NB4 (cell line): ENCODE data around the gene DCX.

Source experiments
- DNase-seq: peaks from one replicate; pipeline ENCODE4 v3.0.0; 2010; ENCODE audit warnings: low read depth
- H3K4me3 ChIP-seq: one replicate; pipeline ENCODE4 v1.5.1; 2011; ENCODE audit warnings: mild to moderate bottlenecking, low read depth, low read length, moderate library complexity
- CTCF ChIP-seq: IDR thresholded peaks from one replicate; pipeline ENCODE4 v1.5.1; 2012; ENCODE audit warnings: low read depth, low read length
- MYC ChIP-seq: IDR thresholded peaks from 2 replicates; pipeline ENCODE4 v1.6.1; 2011; ENCODE audit warnings: low read depth, low read length
- POLR2A ChIP-seq: IDR thresholded peaks from 2 replicates; pipeline ENCODE4 v1.6.1; 2011; ENCODE audit warnings: mild to moderate bottlenecking; ENCODE audit not compliant: insufficient read length; ENCODE audit errors: extremely low read depth
- TF ChIP-seq, protein P1 (sequence below): IDR thresholded peaks from 2 replicates; pipeline ENCODE4 v1.6.1; 2011; ENCODE audit warnings: low read depth, low read length

DCX gene

DNA sequence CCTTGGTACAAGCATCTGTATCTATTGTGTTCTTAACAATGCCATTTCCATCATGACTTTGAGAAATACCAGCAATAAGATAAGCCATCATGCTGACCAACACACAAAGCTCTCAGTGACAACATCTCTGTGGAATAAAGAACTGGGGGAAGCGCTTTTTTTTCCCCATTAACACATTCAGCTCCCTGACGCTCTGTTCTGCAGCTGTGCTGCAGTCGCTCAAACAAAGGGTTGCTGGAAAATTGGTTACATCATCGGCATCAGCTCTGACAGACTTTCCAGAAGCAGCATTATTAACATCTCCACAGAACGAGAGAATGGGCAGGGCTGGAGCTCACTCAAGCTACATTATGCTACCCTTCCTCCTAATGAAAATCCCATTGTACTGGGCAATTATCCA is 39.9 kb downstream of the DCX start:
- no peak for DNase-seq
- no peak overlapping the region for H3K4me3 ChIP-seq
- TF ChIP-seq, protein P1, sequence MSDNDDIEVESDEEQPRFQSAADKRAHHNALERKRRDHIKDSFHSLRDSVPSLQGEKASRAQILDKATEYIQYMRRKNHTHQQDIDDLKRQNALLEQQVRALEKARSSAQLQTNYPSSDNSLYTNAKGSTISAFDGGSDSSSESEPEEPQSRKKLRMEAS, result no peak
- TF ChIP-seq MYC (no peak), CTCF (no peak), POLR2A (no peak)

- DNase-seq, result no peak
- no peak overlapping the region for H3K4me3 ChIP-seq
- TF ChIP-seq CTCF, result no peak
- no peak for TF ChIP-seq MYC
- no peak for TF ChIP-seq POLR2A
- TF ChIP-seq, protein P1, result no peak
Observed at GRCh38 chrX:111365770-111366325, 46.1 kb downstream of the DCX start.

- H3K4me3 ChIP-seq, result no peak overlapping the region
- no peak for DNase-seq
- no peak for TF ChIP-seq CTCF
- TF ChIP-seq, protein P1, result no peak
- TF ChIP-seq MYC, result no peak
- no peak for TF ChIP-seq POLR2A
Observed at GRCh38 chrX:111363741-111364140, 48.3 kb downstream of the DCX start.

- no peak overlapping the region for H3K4me3 ChIP-seq
- TF ChIP-seq, protein P1, result no peak
- TF ChIP-seq POLR2A, result no peak
- TF ChIP-seq CTCF, result no peak
- no peak for TF ChIP-seq MYC
- no peak for DNase-seq
Observed at GRCh38 chrX:111361751-111362150, 50.2 kb downstream of the DCX start.

DNA sequence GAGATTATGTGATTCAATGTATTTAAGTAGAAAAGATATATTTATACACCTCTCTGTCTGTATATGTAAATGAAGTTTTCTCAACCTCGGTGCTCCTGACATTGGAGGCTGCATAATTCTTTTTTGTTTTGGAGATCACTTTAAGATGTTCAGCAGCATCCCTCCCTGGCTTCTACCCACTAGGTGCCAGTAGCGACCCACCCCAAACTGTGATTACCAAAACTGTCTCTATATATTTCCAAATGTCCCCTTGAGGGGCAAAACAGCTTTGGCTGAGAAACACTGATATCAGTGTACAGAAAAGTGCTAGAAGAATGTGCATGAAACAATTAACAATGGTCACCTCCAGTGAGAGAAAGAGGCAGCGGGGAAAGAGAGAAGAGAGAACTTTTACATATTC is 51.2 kb downstream of the DCX start:
- no peak overlapping the region for H3K4me3 ChIP-seq
- TF ChIP-seq POLR2A, result no peak
- TF ChIP-seq CTCF, result no peak
- no peak for TF ChIP-seq MYC
- DNase-seq, result no peak

DNA sequence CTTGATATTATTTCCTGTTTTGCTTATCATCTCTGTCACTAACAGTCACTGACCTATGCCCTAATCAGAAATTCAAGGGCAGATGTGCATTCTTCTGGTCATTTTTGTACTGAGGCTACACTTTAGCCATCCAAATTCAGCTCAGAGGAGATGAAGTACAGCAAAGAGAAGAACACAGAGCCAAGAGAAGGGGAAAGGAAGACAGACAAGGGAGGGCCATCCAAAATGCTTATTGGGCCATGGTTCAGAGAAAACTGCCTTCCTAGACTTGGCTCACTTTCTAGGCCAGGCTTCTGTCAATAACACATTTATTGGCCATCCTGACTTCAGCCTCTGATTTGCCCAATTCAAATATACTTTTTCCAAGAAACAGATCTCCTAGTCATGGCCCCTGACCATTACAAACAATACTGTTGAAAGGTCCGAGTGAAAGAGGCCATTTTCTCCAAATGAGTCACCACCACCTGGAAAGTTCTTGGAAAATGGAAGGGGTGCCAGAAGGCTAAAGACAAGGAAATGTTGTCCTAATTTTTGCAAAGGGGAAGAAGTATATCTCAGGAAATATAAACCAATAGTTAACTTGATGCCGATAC is 56.4 kb downstream of the DCX start:
- no peak for DNase-seq
- TF ChIP-seq CTCF (no peak), MYC (no peak), POLR2A (no peak)
- TF ChIP-seq, protein P1, result no peak
- no peak overlapping the region for H3K4me3 ChIP-seq
